Posterior cingulate gyrus (tissue), 11 donors: ENCODE data around the gene GTPBP10.
"Not testable (repeated sequence)": the region's sequence is repeated elsewhere in the genome, so short reads cannot be mapped to it uniquely, and the experiment has no call there.

ENCODE experiments used
- DNase-seq, 10 donors: peaks; one replicate each; pipeline versions ENCODE4 v3.0.0 to v3.0.0-alpha.2; 2020 to 2021; ENCODE audit warnings: mixed read lengths in 3 of 10
- intact Hi-C: fragments of 100-400 bp; cut with DNase I; formaldehyde crosslinking; loops from one replicate; pipeline ENCODE4 v1.15.1; 2023

GTPBP10 gene

GRCh38 chr7:90346336-90347125 is at the start of gene GTPBP10:
Gene GTPBP10, plus strand, starts transcription at chr7:90346716. Its CDS starts 26 bp downstream, at chr7:90346742.
- intact Hi-C loops = loop anchor here (1.0 to 10.0 kb wide), 3 partner anchors 57 to 248 kb away; partner anchors contain the start of genes CDK14 and CLDN12
- peak; percentile 87 to 99 (median 92) for DNase-seq

- DNase-seq = no peak
- intact Hi-C loops = no loop called here
These were observed 48.1 kb upstream of the GTPBP10 start for GRCh38 chr7:90298145-90299038.

GRCh38 chr7:90303241-90303640 is 43.3 kb upstream of the GTPBP10 start:
- intact Hi-C loops = no loop called here
- no peak for DNase-seq

- intact Hi-C loops = no loop called here
- DNase-seq = no peak
These were observed 36.6 kb upstream of the GTPBP10 start for GRCh38 chr7:90309872-90310271.

GRCh38 chr7:90311175-90311574 is 35.3 kb upstream of the GTPBP10 start:
- intact Hi-C loops = no loop called here

GRCh38 chr7:90312745-90313144 is 33.8 kb upstream of the GTPBP10 start:
- DNase-seq = no peak
- intact Hi-C loops = loop anchor here (2.0 kb wide), 1 partner anchor 114 kb away; no protein-coding TSS in a partner anchor

More at GRCh38 chr7:90311175-90311574, 35.3 kb upstream of the GTPBP10 start:
- DNase-seq = no peak

GRCh38 chr7:90313907-90314306 is 32.6 kb upstream of the GTPBP10 start:
- intact Hi-C loops = loop anchor here (2.0 kb wide), 1 partner anchor 113 kb away; no protein-coding TSS in a partner anchor
- no peak for DNase-seq

- no peak for DNase-seq
- intact Hi-C loops = no loop called here
These were observed 26.5 kb upstream of the GTPBP10 start for GRCh38 chr7:90320014-90320413.

- intact Hi-C loops = no loop called here
- no peak for DNase-seq
These were observed 26.1 kb upstream of the GTPBP10 start for GRCh38 chr7:90320418-90320800.

- intact Hi-C loops = no loop called here
- DNase-seq = peak in 5 of 10 donors; percentile 27 to 88 (median 74)
These were observed 25.6 kb upstream of the GTPBP10 start, which contains the start of gene FAM237B for GRCh38 chr7:90320801-90321494. Gene FAM237B, minus strand, starts transcription at chr7:90321304. Its CDS starts 1,556 bp downstream, at chr7:90319748.

- intact Hi-C loops = no loop called here
- DNase-seq = no peak
These were observed 23.7 kb upstream of the GTPBP10 start for GRCh38 chr7:90322837-90323236.

GRCh38 chr7:90326500-90326899 is 20.0 kb upstream of the GTPBP10 start:
- intact Hi-C loops = no loop called here
- DNase-seq = no peak

- intact Hi-C loops = no loop called here
- DNase-seq = peak in 1 of 10 donors; percentile 71
These were observed 12.2 kb upstream of the GTPBP10 start for GRCh38 chr7:90334193-90334843.

GRCh38 chr7:90334926-90335325 is 11.6 kb upstream of the GTPBP10 start:
- DNase-seq, intact Hi-C loops: not testable (repeated sequence)

GRCh38 chr7:90337106-90337505 is 9.4 kb upstream of the GTPBP10 start:
- intact Hi-C loops = no loop called here
- no peak for DNase-seq

- no peak for DNase-seq
- intact Hi-C loops = loop anchor here (5.0 to 10.0 kb wide), 2 partner anchors 82 to 250 kb away; partner anchors contain the start of gene CDK14
These were observed 1.5 kb upstream of the GTPBP10 start for GRCh38 chr7:90345016-90345415.

- DNase-seq = peak in 1 of 10 donors; percentile 2
- intact Hi-C loops = loop anchor here (1.0 to 10.0 kb wide), 3 partner anchors 58 to 249 kb away; partner anchors contain the start of genes CDK14 and CLDN12
These were observed 751 bp upstream of the GTPBP10 start for GRCh38 chr7:90345595-90346335.

- intact Hi-C loops = loop anchor here (5.0 to 10.0 kb wide), 2 partner anchors 80 to 247 kb away; partner anchors contain the start of gene CDK14
- DNase-seq = no peak
These were observed 1.2 kb downstream of the GTPBP10 start for GRCh38 chr7:90347759-90348158.

- DNase-seq = no peak
- intact Hi-C loops = loop anchor here (5.0 to 10.0 kb wide), 2 partner anchors 78 to 245 kb away; partner anchors contain the start of gene CDK14
These were observed 2.8 kb downstream of the GTPBP10 start for GRCh38 chr7:90349305-90349704.
